Heart left ventricle (tissue), 16 donors: ENCODE measurements around the gene TMEM185B. TPM values are rescaled to one million over a fixed set of nuclear protein-coding genes. Genes with fewer than 3 reads are reported as not detected.

Experiments
- ATAC-seq, 4 donors: fragments of 200-7000 bp; cut with Tn5 transposase; one replicate each; pipeline ENCODE4 v1.9.1; 2020 to 2022; ENCODE audit warnings: moderate library complexity in 4 of 4, mild to moderate bottlenecking in 3 of 4, moderate number of reproducible peaks in 1 of 4
- DNase-seq, 5 donors: peaks; one replicate each; pipeline ENCODE4 v3.0.0-alpha.2; 2020
- H3K27ac ChIP-seq, 12 donors: fragments of 200-600 bp; sonication (generic) in 4 of 12; one replicate each; pipeline versions ENCODE4 v1.5.0 to v1.8.0; 2016 to 2022; ENCODE audit warnings: mild to moderate bottlenecking in 2 of 12
- H3K27me3 ChIP-seq, 9 donors: fragments of 200-600 bp; sonication (generic) in 2 of 9; one replicate each; pipeline versions ENCODE4 v1.5.1 to v1.8.0; 2016 to 2022; ENCODE audit warnings: mild to moderate bottlenecking in 3 of 9
- H3K36me3 ChIP-seq, 9 donors: fragments of 200-600 bp; sonication (generic) in 2 of 9; one replicate each; pipeline versions ENCODE4 v1.5.0 to v1.8.0; 2018 to 2022; ENCODE audit warnings: mild to moderate bottlenecking in 2 of 9
- H3K4me1 ChIP-seq, 12 donors: fragments of 200-600 bp; sonication (generic) in 4 of 12; one replicate each; pipeline versions ENCODE4 v1.5.0 to v1.8.0; 2016 to 2022; ENCODE audit warnings: mild to moderate bottlenecking in 3 of 12
- H3K4me3 ChIP-seq, 12 donors: fragments of 200-600 bp; sonication (generic) in 4 of 12; one replicate each; pipeline versions ENCODE4 v1.5.0 to v1.8.0; 2017 to 2022; ENCODE audit warnings: mild to moderate bottlenecking in 9 of 12, moderate library complexity in 4 of 12
- H3K9me3 ChIP-seq, 12 donors: fragments of 200-600 bp; sonication (generic) in 4 of 12; one replicate each; pipeline versions ENCODE4 v1.5.0 to v1.8.0; 2016 to 2022; ENCODE audit warnings: mild to moderate bottlenecking in 1 of 12
- POLR2A ChIP-seq, 2 donors: fragments of 450-650 bp; IDR thresholded peaks; one replicate each; pipeline ENCODE4 v1.6.1; 2017; ENCODE audit warnings: antibody characterized with exemption in 2 of 2, mild to moderate bottlenecking in 2 of 2, moderate library complexity in 2 of 2
- WGBS, 4 donors: extraction: QIAGEN DNeasy Blood & Tissue Kit in 2 of 4; methylation state at CpG; one replicate each; pipeline versions ENCODE4 v1.1.5 to v1.1.7; 2013 to 2018; 5-methylcytosine and 5-hydroxymethylcytosine counted together
- intact Hi-C, 10 donors: fragments of 100-400 bp; cut with DNase I; formaldehyde crosslinking; loops; one replicate each; pipeline versions ENCODE4 v1.11.1 to v1.14.2; 2022
- polyA plus RNA-seq, 2 donors: library from polyadenylated mRNA; stranded (reverse); fragments of 200-250 nt; gene quantifications; one replicate each; pipeline ENCODE4 v1.2.3, GENCODE V29; 2013
- total RNA-seq, 9 donors: library from RNA; depleted of rRNA in 2 of 9; stranded (reverse); fragments of >200 nt in 2 of 9; fragmentation: NEBNext Ultra II Directional in 3 of 9; extraction: Animal tissue kit (Norgen Biotek cat#: 25700) in 3 of 9; gene quantifications; one replicate each; pipeline versions ENCODE4 v1.1.0 to v1.2.4, GENCODE V29; 2016 to 2023
- TF ChIP-seq, protein P1 (sequence below), 12 donors: fragments of 200-600 bp; sonication (generic) in 4 of 12; IDR thresholded peaks; one replicate each; pipeline versions ENCODE4 v1.5.0 to v1.8.0; 2018 to 2022; ENCODE audit warnings: antibody characterized with exemption in 12 of 12, mild to moderate bottlenecking in 5 of 12
- donor health status: ischemic (EF 13 %, LVEDD 7.1; RV severe dilation, severe dysfunction).
- donor health status: healthy with polysubstance abuse.
- donor health status: DM: no; HTN: yes; CAD: no.
- donor health status: DM: no; HTN: no; CAD: no.
- donor health status: ischemic (EF 25% LVEDD 6.9; RV normal size, moderate dysfunction).
- donor health status: ischemic (EF 25% LVEDD 5.7; RV mildly dilated, moderate dysfunction).
- donor health status: healthy.
- donor health status: DM: yes; HTN: yes; CAD: no.
- donor health status: ischemic (EF 35%, LVEDD 5.7; RV mildly dilated, moderate dysfunction).
- donor health status: nonischemic (EF 11% LVEDD 7.7; RV severe dilation, severe dysfunction).
- donor health status: DM: yes; HTN: yes; CAD: no.
- donor health status: PGD.
- donor health status: ischemic (EF 29% LVEDD 5.4; RV normal size, mild dysfunction).
- donor health status: nonischemic (EF 23%, LVEDD 6.1; RV moderate dilation, normal function).

Gene TMEM185B
- total and polyA plus RNA-seq, 11 donors: 7.8 to 29.8 (median 22.5) TPM

- 89 to 95% (median 94%) methylated on average over 5 of the region's 5 CpGs for WGBS, 4 donors
- intact Hi-C loops: no loop called here
- peak overlapping the region in 7 of 12 donors; percentile 45 to 89 (median 61) for H3K27ac ChIP-seq
Observed at GRCh38 chr2:120233292-120233691, 10.1 kb upstream of the TMEM185B start.

GRCh38 chr2:120231974-120232635, 8.9 kb upstream of the TMEM185B start:
- intact Hi-C loops: no loop called here
- Histone ChIP-seq H3K27ac (peak overlapping the region in 10 of 12 donors; percentile 45 to 89 (median 66)), H3K4me1 (peaks cover 0 to 37% (median 1%) of the 10 kb centered on the region in 12 donors), H3K36me3 (no peaks in the 10 kb centered on the region), H3K27me3 (no peaks in the 10 kb centered on the region), H3K9me3 (no peaks in the 10 kb centered on the region), H3K4me3 (peak overlapping the region in 10 of 12 donors; percentile 32 to 64 (median 47))
- WGBS, 4 donors: 63 to 81% (median 65%) methylated on average over 12 to 15 of the region's 15 CpGs
- DNase-seq: no peak
- TF ChIP-seq, protein P1, sequence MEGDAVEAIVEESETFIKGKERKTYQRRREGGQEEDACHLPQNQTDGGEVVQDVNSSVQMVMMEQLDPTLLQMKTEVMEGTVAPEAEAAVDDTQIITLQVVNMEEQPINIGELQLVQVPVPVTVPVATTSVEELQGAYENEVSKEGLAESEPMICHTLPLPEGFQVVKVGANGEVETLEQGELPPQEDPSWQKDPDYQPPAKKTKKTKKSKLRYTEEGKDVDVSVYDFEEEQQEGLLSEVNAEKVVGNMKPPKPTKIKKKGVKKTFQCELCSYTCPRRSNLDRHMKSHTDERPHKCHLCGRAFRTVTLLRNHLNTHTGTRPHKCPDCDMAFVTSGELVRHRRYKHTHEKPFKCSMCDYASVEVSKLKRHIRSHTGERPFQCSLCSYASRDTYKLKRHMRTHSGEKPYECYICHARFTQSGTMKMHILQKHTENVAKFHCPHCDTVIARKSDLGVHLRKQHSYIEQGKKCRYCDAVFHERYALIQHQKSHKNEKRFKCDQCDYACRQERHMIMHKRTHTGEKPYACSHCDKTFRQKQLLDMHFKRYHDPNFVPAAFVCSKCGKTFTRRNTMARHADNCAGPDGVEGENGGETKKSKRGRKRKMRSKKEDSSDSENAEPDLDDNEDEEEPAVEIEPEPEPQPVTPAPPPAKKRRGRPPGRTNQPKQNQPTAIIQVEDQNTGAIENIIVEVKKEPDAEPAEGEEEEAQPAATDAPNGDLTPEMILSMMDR (IDR thresholded peaks at IDR 0.05): no peak
- no peak for TF ChIP-seq POLR2A (IDR thresholded peaks at IDR 0.05)
- ATAC-seq: peak in 1 of 4 donors; percentile 70

More at GRCh38 chr2:120233292-120233691, 10.1 kb upstream of the TMEM185B start:
- TF ChIP-seq, protein P1 (IDR thresholded peaks at IDR 0.05): no peak
- no peak for TF ChIP-seq POLR2A (IDR thresholded peaks at IDR 0.05)
- DNase-seq (no peak), ATAC-seq (no peak)
- Histone ChIP-seq H3K9me3 (no peaks in the 10 kb centered on the region), H3K4me1 (peaks cover 0 to 37% (median 1%) of the 10 kb centered on the region in 12 donors), H3K4me3 (no peak overlapping the region), H3K27me3 (no peaks in the 10 kb centered on the region), H3K36me3 (no peaks in the 10 kb centered on the region)

GRCh38 chr2:120231564-120231973, 8.4 kb upstream of the TMEM185B start:
- Histone ChIP-seq H3K9me3 (no peaks in the 10 kb centered on the region), H3K4me1 (peaks cover 0 to 37% (median 1%) of the 10 kb centered on the region in 12 donors), H3K27ac (peak overlapping the region in 8 of 12 donors; percentile 45 to 89 (median 64)), H3K36me3 (no peaks in the 10 kb centered on the region), H3K4me3 (peak overlapping the region in 10 of 12 donors; percentile 32 to 64 (median 47)), H3K27me3 (no peaks in the 10 kb centered on the region)
- TF ChIP-seq POLR2A (IDR thresholded peaks at IDR 0.05): no peak
- TF ChIP-seq, protein P1 (IDR thresholded peaks at IDR 0.05): no peak
- 84 to 96% (median 90%) methylated on average over 4 of the region's 4 CpGs for WGBS, 4 donors
- DNase-seq (no peak), ATAC-seq (no peak)
- intact Hi-C loops: no loop called here

- DNase-seq (no peak), ATAC-seq (no peak)
- Histone ChIP-seq H3K36me3 (no peaks in the 10 kb centered on the region), H3K27ac (peak overlapping the region in 1 of 12 donors; percentile 89), H3K27me3 (no peaks in the 10 kb centered on the region), H3K9me3 (no peaks in the 10 kb centered on the region), H3K4me3 (peak overlapping the region in 6 of 12 donors; percentile 4 to 64 (median 48)), H3K4me1 (peaks cover 0 to 37% (median 1%) of the 10 kb centered on the region in 12 donors)
- intact Hi-C loops: no loop called here
- WGBS, 4 donors: 69 to 82% (median 73%) methylated on average over 15 to 17 of the region's 17 CpGs
- TF ChIP-seq, protein P1 (IDR thresholded peaks at IDR 0.05): no peak
- TF ChIP-seq POLR2A (IDR thresholded peaks at IDR 0.05): no peak
Observed at GRCh38 chr2:120230515-120231471, 7.6 kb upstream of the TMEM185B start.
